ENCODE data around the gene CALML3. TPM values are rescaled to one million over a fixed set of nuclear protein-coding genes. Genes with fewer than 3 reads are reported as not detected.

CALML3 gene
- total RNA-seq, 2 donors from 2014 or later, result not detected

- TF ChIP-seq, protein P1, sequence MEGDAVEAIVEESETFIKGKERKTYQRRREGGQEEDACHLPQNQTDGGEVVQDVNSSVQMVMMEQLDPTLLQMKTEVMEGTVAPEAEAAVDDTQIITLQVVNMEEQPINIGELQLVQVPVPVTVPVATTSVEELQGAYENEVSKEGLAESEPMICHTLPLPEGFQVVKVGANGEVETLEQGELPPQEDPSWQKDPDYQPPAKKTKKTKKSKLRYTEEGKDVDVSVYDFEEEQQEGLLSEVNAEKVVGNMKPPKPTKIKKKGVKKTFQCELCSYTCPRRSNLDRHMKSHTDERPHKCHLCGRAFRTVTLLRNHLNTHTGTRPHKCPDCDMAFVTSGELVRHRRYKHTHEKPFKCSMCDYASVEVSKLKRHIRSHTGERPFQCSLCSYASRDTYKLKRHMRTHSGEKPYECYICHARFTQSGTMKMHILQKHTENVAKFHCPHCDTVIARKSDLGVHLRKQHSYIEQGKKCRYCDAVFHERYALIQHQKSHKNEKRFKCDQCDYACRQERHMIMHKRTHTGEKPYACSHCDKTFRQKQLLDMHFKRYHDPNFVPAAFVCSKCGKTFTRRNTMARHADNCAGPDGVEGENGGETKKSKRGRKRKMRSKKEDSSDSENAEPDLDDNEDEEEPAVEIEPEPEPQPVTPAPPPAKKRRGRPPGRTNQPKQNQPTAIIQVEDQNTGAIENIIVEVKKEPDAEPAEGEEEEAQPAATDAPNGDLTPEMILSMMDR (IDR thresholded peaks at IDR 0.05), result no peak
- Histone ChIP-seq H3K27me3 (no peaks in the 10 kb centered on the region), H3K9me3 (no peaks in the 10 kb centered on the region), H3K4me3 (no peak overlapping the region), H3K27ac (no peak overlapping the region), H3K36me3 (no peaks in the 10 kb centered on the region), H3K4me1 (no peaks in the 10 kb centered on the region)
- DNase-seq (ENCODE audit: low spot score), result no peak
Observed at GRCh38 chr10:5571826-5572225, 47.1 kb downstream of the CALML3 start.

- no peak overlapping the region for H3K27ac ChIP-seq
- H3K9me3 ChIP-seq, result no peaks in the 10 kb centered on the region
- no peaks in the 10 kb centered on the region for H3K27me3 ChIP-seq
- H3K4me1 ChIP-seq, result no peaks in the 10 kb centered on the region
- H3K4me3 ChIP-seq, result no peak overlapping the region
- DNase-seq (ENCODE audit: low spot score), result no peak
- TF ChIP-seq, protein P1 (IDR thresholded peaks at IDR 0.05), result no peak
- no peaks in the 10 kb centered on the region for H3K36me3 ChIP-seq
Observed at GRCh38 chr10:5573319-5573950, 48.7 kb downstream of the CALML3 start.

- Histone ChIP-seq H3K36me3 (no peaks in the 10 kb centered on the region), H3K4me1 (no peaks in the 10 kb centered on the region), H3K27ac (no peak overlapping the region), H3K4me3 (no peak overlapping the region), H3K9me3 (no peaks in the 10 kb centered on the region), H3K27me3 (no peaks in the 10 kb centered on the region)
- TF ChIP-seq, protein P1 (IDR thresholded peaks at IDR 0.05), result no peak
- no peak for DNase-seq (ENCODE audit: low spot score)
Observed at GRCh38 chr10:5573968-5574641, 49.3 kb downstream of the CALML3 start.

DNA sequence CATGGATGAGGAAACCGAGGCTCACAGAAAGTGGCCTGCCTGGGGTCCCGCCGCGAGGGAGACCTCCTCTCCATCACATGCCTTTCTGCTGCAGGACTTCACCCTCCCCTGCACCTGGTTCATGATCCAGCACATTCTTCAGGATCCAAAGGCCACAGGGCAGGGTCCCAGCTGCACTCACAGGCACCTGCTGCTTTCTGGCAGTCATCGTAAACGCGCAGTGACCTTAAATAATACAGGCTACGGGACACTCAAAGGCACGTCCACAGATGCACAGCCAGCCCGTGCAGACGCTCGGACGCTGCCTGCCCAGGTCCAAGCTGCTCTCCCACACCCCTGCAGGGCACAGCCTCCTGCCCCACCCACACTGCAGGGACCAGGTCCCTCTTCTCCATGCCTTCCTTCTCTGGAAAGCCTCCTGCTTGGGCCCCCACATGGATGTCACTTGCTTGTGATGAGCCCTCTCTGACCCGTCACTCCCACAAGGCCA, 49.9 kb downstream of the CALML3 start:
- H3K4me1 ChIP-seq, result no peaks in the 10 kb centered on the region
- H3K4me3 ChIP-seq, result no peak overlapping the region
- no peaks in the 10 kb centered on the region for H3K36me3 ChIP-seq
- no peak for DNase-seq (ENCODE audit: low spot score)
- no peaks in the 10 kb centered on the region for H3K27me3 ChIP-seq
- H3K27ac ChIP-seq, result no peak overlapping the region
- H3K9me3 ChIP-seq, result no peaks in the 10 kb centered on the region
- TF ChIP-seq, protein P1 (IDR thresholded peaks at IDR 0.05), result no peak

DNA sequence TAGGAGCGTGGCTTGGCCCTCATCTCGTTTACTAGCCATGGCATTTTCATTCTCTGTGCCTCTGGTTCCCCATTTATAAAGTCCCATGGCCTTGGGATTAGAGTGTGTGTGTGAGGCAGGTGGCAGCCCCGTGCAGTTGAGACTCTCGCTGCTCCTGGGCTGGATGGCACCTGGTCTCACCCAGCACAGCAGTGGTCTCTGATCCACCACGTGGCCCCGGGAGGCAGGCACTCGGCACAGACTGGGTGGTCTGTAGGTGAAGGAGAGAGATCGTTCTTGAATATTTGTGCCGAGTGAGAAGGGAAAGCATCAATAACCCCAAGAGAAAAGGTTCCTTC, 50.4 kb downstream of the CALML3 start:
- TF ChIP-seq, protein P1 (IDR thresholded peaks at IDR 0.05), result no peak
- Histone ChIP-seq H3K27ac (no peak overlapping the region), H3K27me3 (no peaks in the 10 kb centered on the region), H3K9me3 (no peaks in the 10 kb centered on the region), H3K4me1 (no peaks in the 10 kb centered on the region), H3K36me3 (no peaks in the 10 kb centered on the region), H3K4me3 (no peak overlapping the region)
- no peak for DNase-seq (ENCODE audit: low spot score)
